ENCODE results near the gene CNIH2. TPM values are rescaled to one million over a fixed set of nuclear protein-coding genes. Genes with fewer than 3 reads are reported as not detected.

Gene CNIH2
- total and polyA plus RNA-seq, 9 of the 15 experiments (the other 6 are each of a cell fraction or from before 2014, with no cell fraction given): 0.26 to 0.89 (median 0.40) TPM; not detected in 4

- TF ChIP-seq POLR2G (IDR thresholded peaks at IDR 0.05; ENCODE audit: low read depth, low read length) (peak; percentile 84), HNRNPLL (IDR thresholded peaks at IDR 0.05; ENCODE audit: low read depth, low read length, poor library complexity, severe bottlenecking) (no peak), FOXK1 (CRISPR knock-in tag; IDR thresholded peaks at IDR 0.05; ENCODE audit: borderline replicate concordance) (no peak), CTCFL (IDR thresholded peaks at IDR 0.05; ENCODE audit: borderline replicate concordance, insufficient read depth, low read depth, low read length, poor library complexity, severe bottlenecking) (no peak), NRF1 (conservative IDR thresholded peaks at IDR 0.05 in 1 of 2, IDR thresholded peaks at IDR 0.05 in 1 of 2) (peak; percentile 99), MYC (IDR thresholded peaks at IDR 0.05; ENCODE audit: low read depth, low read length) (no peak), MYC (CRISPR knock-in tag; IDR thresholded peaks at IDR 0.05; ENCODE audit: borderline replicate concordance, low read depth) (no peak), ZBTB17 (CRISPR knock-in tag; IDR thresholded peaks at IDR 0.05) (no peak), ZFP91 (CRISPR knock-in tag; IDR thresholded peaks at IDR 0.05) (no peak), ZNF347 (CRISPR knock-in tag; IDR thresholded peaks at IDR 0.05; ENCODE audit: low read depth) (no peak), KAT2B (IDR thresholded peaks at IDR 0.05; ENCODE audit: low read depth, low read length) (no peak), SIRT6 (IDR thresholded peaks at IDR 0.05; ENCODE audit: low read depth, low read length) (no peak), MAFF (IDR thresholded peaks at IDR 0.05; ENCODE audit: low read length) (no peak), GTF3C2 (IDR thresholded peaks at IDR 0.05; ENCODE audit: borderline replicate concordance, extremely low read depth, insufficient read length) (no peak), ZBTB12 (CRISPR knock-in tag; IDR thresholded peaks at IDR 0.05) (no peak; the same call in 1 of the 2 replicates), ATF3 (IDR thresholded peaks at IDR 0.05) (no peak), ATF3 (CRISPR knock-in tag; conservative IDR thresholded peaks at IDR 0.05) (no peak), ILF3 (IDR thresholded peaks at IDR 0.05; ENCODE audit: borderline replicate concordance) (no peak)
These were observed 9.6 kb upstream of the CNIH2 start, which contains the start of gene RAB1B (continued) for GRCh38 chr11:66268244-66268951.

Measured in K562 (cell line).